GM12872 (cell line): ENCODE data around the gene PGPEP1.

Experiments
- TF ChIP-seq, protein P1 (sequence below): IDR thresholded peaks from 3 replicates; pipeline ENCODE4 v1.5.1; 2011; ENCODE audit warnings: low read depth, mild to moderate bottlenecking, low read length, moderate library complexity; ENCODE audit not compliant: insufficient read depth

The PGPEP1 gene

DNA sequence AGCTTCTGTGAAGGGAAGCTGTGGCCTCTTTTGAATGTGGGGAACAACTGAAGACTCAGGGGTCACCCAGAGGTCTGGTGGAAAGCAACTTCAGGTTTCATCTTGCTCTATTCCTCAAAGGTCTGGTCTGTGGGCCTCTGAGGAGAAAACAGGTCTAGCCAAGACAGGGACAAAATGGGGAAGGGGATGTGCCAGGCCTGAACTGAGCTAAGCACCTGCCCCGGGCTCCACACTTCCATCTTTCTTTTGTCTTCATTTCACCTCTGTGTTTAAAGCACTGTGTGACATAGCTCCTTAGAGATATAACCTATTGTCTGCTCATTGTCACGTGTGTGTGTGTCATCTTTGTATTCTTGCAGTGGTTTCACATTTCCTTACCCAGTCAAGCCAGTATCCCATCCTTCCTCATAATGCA, 25.6 kb downstream of the PGPEP1 start:
- TF ChIP-seq, protein P1, sequence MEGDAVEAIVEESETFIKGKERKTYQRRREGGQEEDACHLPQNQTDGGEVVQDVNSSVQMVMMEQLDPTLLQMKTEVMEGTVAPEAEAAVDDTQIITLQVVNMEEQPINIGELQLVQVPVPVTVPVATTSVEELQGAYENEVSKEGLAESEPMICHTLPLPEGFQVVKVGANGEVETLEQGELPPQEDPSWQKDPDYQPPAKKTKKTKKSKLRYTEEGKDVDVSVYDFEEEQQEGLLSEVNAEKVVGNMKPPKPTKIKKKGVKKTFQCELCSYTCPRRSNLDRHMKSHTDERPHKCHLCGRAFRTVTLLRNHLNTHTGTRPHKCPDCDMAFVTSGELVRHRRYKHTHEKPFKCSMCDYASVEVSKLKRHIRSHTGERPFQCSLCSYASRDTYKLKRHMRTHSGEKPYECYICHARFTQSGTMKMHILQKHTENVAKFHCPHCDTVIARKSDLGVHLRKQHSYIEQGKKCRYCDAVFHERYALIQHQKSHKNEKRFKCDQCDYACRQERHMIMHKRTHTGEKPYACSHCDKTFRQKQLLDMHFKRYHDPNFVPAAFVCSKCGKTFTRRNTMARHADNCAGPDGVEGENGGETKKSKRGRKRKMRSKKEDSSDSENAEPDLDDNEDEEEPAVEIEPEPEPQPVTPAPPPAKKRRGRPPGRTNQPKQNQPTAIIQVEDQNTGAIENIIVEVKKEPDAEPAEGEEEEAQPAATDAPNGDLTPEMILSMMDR: no peak

DNA sequence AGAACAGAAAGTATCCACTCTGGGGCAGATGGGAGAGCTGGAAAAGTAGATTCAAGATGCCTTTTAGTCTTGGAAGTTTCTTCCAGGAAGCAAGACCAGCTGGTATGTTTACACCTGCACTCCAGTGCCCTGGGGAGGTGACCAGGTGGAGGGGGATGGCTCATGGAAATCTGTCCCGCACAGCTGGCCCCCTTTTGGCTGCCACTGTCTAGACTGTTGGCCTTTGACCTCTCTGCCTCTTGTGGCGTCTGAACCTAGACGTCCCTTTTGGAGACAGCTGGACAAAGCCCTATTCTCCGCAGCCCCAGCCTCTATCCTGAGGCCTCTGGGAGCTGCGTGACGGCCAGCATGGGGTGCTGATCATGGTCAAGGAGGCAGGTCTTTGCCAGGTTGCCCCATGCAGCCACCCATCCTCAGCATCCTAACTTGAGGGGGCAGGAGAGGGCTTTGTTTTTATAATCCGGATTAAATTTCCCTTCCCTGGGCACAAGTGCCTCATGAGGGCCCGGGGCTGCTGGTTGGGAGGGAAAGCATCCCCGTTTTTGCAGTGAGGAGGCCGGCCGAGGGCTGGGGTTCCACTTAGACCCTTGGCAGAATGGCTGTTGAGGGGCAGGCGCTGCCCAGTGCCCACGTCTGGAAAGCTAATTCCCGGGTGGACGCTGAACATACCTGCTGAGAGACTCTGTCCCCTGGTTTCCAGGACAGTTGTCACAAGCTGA, 28.3 kb downstream of the PGPEP1 start:
- TF ChIP-seq, protein P1: no peak

DNA sequence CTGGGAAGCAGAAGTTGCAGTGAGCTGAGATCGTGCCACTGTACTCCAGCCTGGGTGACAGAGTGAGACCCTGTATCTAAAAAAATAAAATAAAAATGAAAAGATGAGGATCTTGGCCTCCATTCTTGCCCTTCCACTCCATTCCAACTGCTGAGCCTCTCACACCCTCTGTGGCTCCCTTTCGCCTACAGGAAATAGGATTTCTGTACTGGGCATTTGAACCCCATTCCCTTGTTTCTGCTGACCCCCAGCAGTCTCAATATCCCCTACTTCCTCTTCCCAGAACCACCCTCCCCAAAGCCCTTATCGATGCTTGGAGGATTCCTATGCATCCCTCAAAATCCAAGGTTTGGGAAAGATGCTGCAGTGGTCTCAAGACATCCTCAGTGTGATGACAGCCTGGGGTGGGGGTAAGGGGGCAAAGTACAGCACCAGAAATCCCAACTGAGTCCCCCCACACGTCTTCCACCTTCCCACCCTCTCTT, 33.1 kb downstream of the PGPEP1 start:
- TF ChIP-seq, protein P1: no peak

DNA sequence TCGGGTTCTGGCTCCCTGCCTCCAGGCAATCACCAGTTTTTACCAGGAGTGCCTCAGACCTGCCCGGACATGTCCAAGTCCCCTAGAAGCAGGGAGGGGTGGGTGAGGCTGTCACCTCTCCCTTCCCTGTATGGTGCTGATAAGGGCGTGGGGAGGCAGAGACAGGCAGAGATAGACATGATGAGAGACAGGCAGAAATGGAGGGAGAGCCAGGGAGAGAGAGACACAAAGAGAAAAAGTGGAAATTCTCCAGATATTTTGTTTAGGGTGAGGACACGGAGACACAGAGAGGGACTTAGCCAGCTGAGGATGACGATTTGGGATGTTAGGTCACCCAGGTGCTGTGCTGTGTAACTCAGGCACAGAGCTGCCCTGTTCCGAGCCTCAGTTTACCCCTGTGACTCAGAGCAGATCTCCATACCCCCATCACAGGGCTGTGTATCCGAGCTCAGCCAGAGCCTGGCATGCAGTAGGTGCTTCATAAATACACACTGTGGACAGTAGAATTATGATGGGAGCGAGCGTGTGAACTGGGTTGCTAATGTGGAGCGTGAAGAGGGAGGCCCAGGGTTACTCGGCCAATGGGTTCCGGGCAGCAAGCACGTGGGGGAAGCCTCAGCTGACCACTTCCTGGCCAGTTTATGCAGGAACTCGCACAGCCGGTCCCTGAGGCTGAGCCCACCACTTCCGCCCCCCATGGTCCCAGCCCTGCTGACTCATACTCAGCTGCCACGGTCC, 33.7 kb downstream of the PGPEP1 start:
- TF ChIP-seq, protein P1: no peak

DNA sequence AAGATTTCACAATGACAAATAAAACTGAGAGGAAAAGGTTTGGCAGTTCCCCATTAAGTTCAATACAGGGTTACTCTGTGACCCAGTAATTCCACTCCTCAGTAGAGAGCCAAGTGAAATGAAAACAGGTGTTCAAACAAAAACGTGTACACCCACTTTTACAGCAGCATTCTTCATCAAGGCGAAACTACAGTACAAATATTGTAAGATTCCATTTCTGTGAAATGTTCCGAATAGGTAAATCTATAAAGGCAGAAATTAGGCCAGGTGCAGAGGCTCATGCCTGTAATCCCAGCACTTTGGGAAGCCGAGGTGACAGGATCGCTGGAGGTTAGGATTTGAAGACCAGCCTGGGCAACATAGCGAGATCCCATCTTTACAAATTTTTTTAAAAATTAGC, 36.6 kb downstream of the PGPEP1 start:
- TF ChIP-seq, protein P1: no peak

DNA sequence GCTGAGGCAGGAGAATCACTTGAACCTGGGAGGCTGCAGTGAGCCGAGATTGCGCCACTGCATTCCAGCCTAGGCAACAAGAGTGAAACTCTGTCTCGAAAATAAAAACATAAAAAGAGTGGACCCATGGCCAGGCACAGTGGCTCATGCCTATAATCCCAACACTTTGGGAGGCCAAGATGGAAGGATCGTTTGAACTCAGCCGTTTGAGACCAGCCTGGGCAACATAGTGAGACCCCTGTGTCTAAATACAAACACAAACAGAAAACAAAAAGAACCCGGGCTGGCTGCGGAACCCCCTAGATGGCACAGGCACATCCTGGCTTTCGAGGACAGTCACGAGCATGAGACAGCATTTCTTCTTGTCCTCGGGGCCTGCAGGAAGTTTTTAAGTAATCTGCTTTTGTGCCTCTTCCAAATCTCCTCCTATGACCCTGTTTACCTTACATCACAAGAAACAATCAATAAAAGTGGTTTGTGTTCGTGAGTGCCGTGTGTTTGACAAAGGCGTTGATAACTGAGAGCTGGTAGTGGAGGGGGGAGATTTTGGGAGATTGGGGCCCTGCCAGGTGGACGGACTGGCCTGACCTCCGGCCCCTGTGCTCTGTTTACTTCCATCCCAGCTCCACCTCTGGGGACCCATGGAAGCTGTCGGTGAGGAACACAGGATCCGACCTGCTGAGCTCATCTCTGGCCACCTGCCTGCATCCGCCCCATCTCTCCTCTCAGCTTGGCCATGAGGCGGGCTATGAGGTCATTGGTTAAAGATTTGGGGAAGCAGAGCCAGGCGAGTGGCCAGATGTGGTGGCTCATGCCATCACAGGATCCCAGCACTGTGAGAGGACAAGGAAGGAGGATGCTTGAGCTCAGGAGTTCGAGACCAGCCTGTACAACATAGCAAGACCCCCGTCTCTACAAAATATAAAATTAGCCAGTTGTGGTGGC, 39.7 kb downstream of the PGPEP1 start:
- TF ChIP-seq, protein P1: no peak

DNA sequence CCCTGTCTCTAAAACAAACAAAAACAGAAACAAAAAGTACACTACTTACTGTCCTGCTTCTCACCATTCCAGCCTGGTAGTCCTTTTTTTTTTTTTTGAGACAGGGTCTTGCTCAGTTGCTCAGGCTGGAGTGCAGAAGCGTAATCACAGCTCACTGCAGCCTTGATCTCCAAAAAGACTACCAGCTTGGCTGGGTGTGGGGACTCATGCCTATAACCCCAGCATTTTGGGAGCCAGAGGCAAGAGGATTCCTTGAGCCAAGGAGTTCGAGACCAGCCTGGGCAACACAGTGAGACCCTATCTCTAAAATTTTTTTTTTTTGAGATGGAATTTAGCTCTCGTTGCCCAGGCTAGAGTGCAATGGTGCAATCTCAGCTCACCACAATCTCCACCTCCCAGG, 40.4 kb downstream of the PGPEP1 start:
- TF ChIP-seq, protein P1: no peak
